K562 (cell line): Measurements from ENCODE around the gene SORCS2. TPM values are rescaled to one million over a fixed set of nuclear protein-coding genes. Genes with fewer than 3 reads are reported as not detected.

Experiments used
- ATAC-seq: fragments of 200-7000 bp; cut with Tn5 transposase; 3 replicates; pipeline ENCODE4 v1.9.1; 2020; ENCODE audit warnings: moderate library complexity
- BruUV-seq: library from RNA; stranded (reverse); fragments of 400-500 nt; replicated peaks from 2 replicates; lab custom pipeline; 2021; lab: Mats Ljungman, UMichigan
- CTCF ChIA-PET: fragments of 300-600 bp; formaldehyde crosslinking; extraction: SDS; loops from one replicate; lab custom pipeline; 2021; ENCODE audit warnings: low intra/inter-chr PET ratio; lab: Yijun Ruan, JAX
- POLR2A ChIA-PET: fragments of 300-600, 350-650 bp; sonication (Branson Sonifier 250); formaldehyde crosslinking; extraction: SDS; loops from one replicate; lab custom pipeline; 2021; ENCODE audit warnings: antibody characterized with exemption, inconsistent platforms; lab: Yijun Ruan, JAX
- DNase-seq, 4 experiments: peaks; one replicate each; pipeline versions ENCODE4 v3.0.0 to v3.0.0-alpha.2; 2011 to 2018; ENCODE audit warnings: low spot score in 3 of 4, mixed read lengths in 3 of 4; ENCODE audit errors: extremely low read depth in 1 of 4
- FAIRE-seq: peaks from 2 replicates; lab custom pipeline; 2011; peaks lifted over from hg19 to GRCh38; lab: Jason Lieb, UNC
- H2AFZ ChIP-seq: 2 replicates; pipeline ENCODE4 v1.6.0; 2011; ENCODE audit warnings: low read depth, low read length, control low read depth, inconsistent platforms
- H3K27ac ChIP-seq: fragments of 200-600 bp; 3 replicates; pipeline ENCODE4 v1.8.0; 2011; ENCODE audit warnings: low read depth, mild to moderate bottlenecking, control low read depth, inconsistent platforms, low read length, moderate library complexity, mixed read lengths; ENCODE audit errors: extremely low read depth
- H3K27me3 ChIP-seq, 2 experiments: fragments of 300-600 bp in 1 of 2; 2 replicates in 1 of 2; 3 replicates in 1 of 2; pipeline versions ENCODE4 v1.6.0 to v1.8.0; 2011; ENCODE audit warnings: inconsistent platforms in 2 of 2, low read length in 2 of 2, mild to moderate bottlenecking in 1 of 2, mixed read lengths in 1 of 2, moderate library complexity in 1 of 2; ENCODE audit not compliant: control insufficient read depth in 2 of 2, insufficient read depth in 2 of 2
- H3K36me3 ChIP-seq: fragments of 300-600 bp; 3 replicates; pipeline ENCODE4 v1.8.0; 2011; ENCODE audit warnings: mild to moderate bottlenecking, low read length, inconsistent platforms; ENCODE audit not compliant: control insufficient read depth, insufficient read depth
- H3K4me1 ChIP-seq, 2 experiments: fragments of 200-600 bp in 1 of 2; replicated peaks in 1 of 2; 2 replicates in 1 of 2; 3 replicates in 1 of 2; pipeline versions ENCODE4 v1.5.1 to v1.8.0; 2011; ENCODE audit warnings: inconsistent platforms in 2 of 2, low read length in 2 of 2, mild to moderate bottlenecking in 1 of 2, mixed read lengths in 1 of 2, moderate library complexity in 1 of 2; ENCODE audit not compliant: control insufficient read depth in 2 of 2, insufficient read depth in 2 of 2
- H3K4me2 ChIP-seq: 2 replicates; pipeline ENCODE4 v1.6.1; 2011; ENCODE audit warnings: low read length, control low read depth, inconsistent platforms, mixed read lengths; ENCODE audit not compliant: insufficient read depth
- H3K4me3 ChIP-seq: fragments of 200-600 bp; sonication (generic), shearing (Covaris generic); 2 replicates; pipeline ENCODE4 v1.5.1; 2016; ENCODE audit warnings: control low read depth, inconsistent platforms
- H3K79me2 ChIP-seq: fragments of 200-600 bp; 3 replicates; pipeline ENCODE4 v1.8.0; 2011; ENCODE audit warnings: low read length, inconsistent platforms; ENCODE audit not compliant: control insufficient read depth, insufficient read depth
- H3K9ac ChIP-seq, 2 experiments: 2 replicates each; pipeline versions ENCODE4 v1.6.0 to v1.6.1; 2011; ENCODE audit warnings: low read depth in 2 of 2, low read length in 2 of 2, control low read depth in 1 of 2, inconsistent platforms in 1 of 2, mild to moderate bottlenecking in 1 of 2, mixed read lengths in 1 of 2; ENCODE audit not compliant: insufficient read depth in 1 of 2
- H3K9me1 ChIP-seq: one replicate; pipeline ENCODE4 v1.6.0; 2011; ENCODE audit warnings: inconsistent platforms, mild to moderate bottlenecking, low read length, moderate library complexity; ENCODE audit not compliant: control insufficient read depth, insufficient read depth
- H3K9me3 ChIP-seq: replicated peaks from 2 replicates; pipeline ENCODE4 v1.5.1; 2011; ENCODE audit warnings: low read depth, low read length, inconsistent platforms; ENCODE audit not compliant: control insufficient read depth, insufficient read depth
- H4K20me1 ChIP-seq: replicated peaks from 2 replicates; pipeline ENCODE4 v1.6.1; 2011; ENCODE audit warnings: low read length, inconsistent platforms, mixed read lengths; ENCODE audit not compliant: control insufficient read depth, insufficient read depth
- BCOR ChIP-seq: fragments of 450-650 bp; IDR thresholded peaks from 2 replicates; pipeline ENCODE4 v1.6.1; 2016
- CHD4 ChIP-seq: fragments of 200-600 bp; sonication (generic); IDR thresholded peaks from 3 replicates; pipeline ENCODE4 v1.6.1; 2012; ENCODE audit warnings: low read depth, mild to moderate bottlenecking, mixed read lengths, low read length, inconsistent platforms; ENCODE audit not compliant: insufficient read depth, insufficient replicate concordance, poor library complexity, severe bottlenecking
- EGR1 ChIP-seq: fragments of 450-650 bp; conservative IDR thresholded peaks from 2 replicates; pipeline ENCODE4 v1.6.1; 2017; ENCODE audit warnings: mild to moderate bottlenecking
- NFRKB ChIP-seq: fragments of 450-650 bp; IDR thresholded peaks from 2 replicates; pipeline ENCODE4 v1.6.1; 2016; ENCODE audit warnings: low read depth
- NRF1 ChIP-seq, 2 experiments: fragments of 450-650 bp; IDR thresholded peaks in 1 of 2; conservative IDR thresholded peaks in 1 of 2; 2 replicates each; pipeline ENCODE4 v1.6.1; 2014; ENCODE audit warnings: mild to moderate bottlenecking in 2 of 2
- RB1 ChIP-seq: fragments of 450-650 bp; IDR thresholded peaks from 2 replicates; pipeline ENCODE4 v1.6.1; 2017; ENCODE audit warnings: low read depth, mild to moderate bottlenecking
- ZFP91 ChIP-seq: sonication (generic); formaldehyde crosslinking; IDR thresholded peaks from 2 replicates; pipeline ENCODE4 v1.8.0; 2022; ENCODE audit warnings: mild to moderate bottlenecking, missing genetic modification reagents
- ZMIZ1 ChIP-seq, 2 experiments: fragments of 150-350 bp in 1 of 2; IDR thresholded peaks; 2 replicates each; pipeline ENCODE4 v1.6.1; 2012 to 2016; ENCODE audit warnings: low read depth in 2 of 2, low read length in 2 of 2, mild to moderate bottlenecking in 1 of 2, moderate library complexity in 1 of 2
- ZZZ3 ChIP-seq: fragments of 450-650 bp; IDR thresholded peaks from 2 replicates; pipeline ENCODE4 v1.6.1; 2016; ENCODE audit warnings: antibody characterized with exemption, mild to moderate bottlenecking, moderate library complexity
- WGBS: fragments of 100-300 bp; shearing (Covaris generic); methylation state at CpG from one replicate; pipeline ENCODE4 v1.1.6; 2016; ENCODE audit warnings: low coverage, mixed read lengths; ENCODE audit not compliant: insufficient coverage; ENCODE audit errors: missing lambda C conversion rate; 5-methylcytosine and 5-hydroxymethylcytosine counted together
- in situ Hi-C: fragments of 300-500 bp; cut with MboI; formaldehyde crosslinking; loops from 4 replicates; pipeline ENCODE4 v1.15.0; 2018; ENCODE audit warnings: inconsistent platforms, mixed read lengths
- intact Hi-C: fragments of 100-400 bp; cut with micrococcal nuclease; formaldehyde crosslinking; loops from 2 replicates; pipeline ENCODE4 v1.14.2; 2022
- polyA plus RNA-seq, 8 experiments: library from polyadenylated mRNA; depleted of rRNA in 4 of 8; stranded (reverse) in 5 of 8; unstranded in 3 of 8; fragments of >200 nt; fragmentation: Nextera tagmentation in 2 of 8; fragmentation: Illumina TruSeq in 1 of 8; extraction: Ambion mirVana in 2 of 8; extraction: Trizol in 1 of 8; gene quantifications; 2 replicates each; pipeline versions ENCODE4 v1.2.1 to v1.2.3, GENCODE V29; 2011 to 2014; ENCODE audit warnings: inconsistent platforms in 1 of 8, missing spikeins in 1 of 8
- total RNA-seq, 7 experiments: library from RNA; depleted of rRNA in 6 of 7; stranded (reverse); fragments of >200 nt in 6 of 7; fragmentation: Illumina TruSeq in 2 of 7; extraction: Trizol in 2 of 7; gene quantifications; 2 replicates each; pipeline versions ENCODE4 v1.2.1 to v1.2.3, GENCODE V29; 2011 to 2021; ENCODE audit warnings: low replicate concordance in 1 of 7

SORCS2 gene
- total and polyA plus RNA-seq, 9 of the 15 experiments (the other 6 are each of a cell fraction or from before 2014, with no cell fraction given) = not detected

- no peak for FAIRE-seq
- Histone ChIP-seq H3K9me1 (no peaks in the 10 kb centered on the region), H3K9ac (no peak overlapping the region), H3K9me3 (no peaks in the 10 kb centered on the region), H3K4me1 (no peaks in the 10 kb centered on the region), H2AFZ (no peak overlapping the region), H3K27ac (no peak overlapping the region), H3K4me3 (no peak overlapping the region), H3K36me3 (no peaks in the 10 kb centered on the region), H3K79me2 (no peaks in the 10 kb centered on the region), H3K4me2 (no peak overlapping the region), H3K27me3 (peaks cover 0 to 17% of the 10 kb centered on the region in 2 experiments; a peak in 2 of 5 replicates), H4K20me1 (no peaks in the 10 kb centered on the region)
- intact Hi-C loops = no loop called here
- in situ Hi-C loops = no loop called here
- ATAC-seq = no peak
- WGBS = 0% methylated on average over 1 of the region's 1 CpG
- POLR2A ChIA-PET = interaction anchor here (0.7 to 1.0 kb wide), 2 partner anchors 19 to 258 kb away, joined by 3 to 4 read pairs; no protein-coding TSS in a partner anchor
- BruUV-seq = no TSS peak
- CTCF ChIA-PET = no interaction called here
- TF ChIP-seq ZMIZ1 (IDR thresholded peaks at IDR 0.05; ENCODE audit: low read depth in 2 of 2, low read length in 2 of 2) (no peak), NFRKB (no peak), CHD4 (no peak), ZZZ3 (no peak), ZFP91 (CRISPR knock-in tag) (no peak), EGR1 (no peak), RB1 (no peak), NRF1 (conservative IDR thresholded peaks at IDR 0.05 in 1 of 2, IDR thresholded peaks at IDR 0.05 in 1 of 2) (no peak), BCOR (no peak)
- DNase-seq = no peak
These were observed 219.2 kb downstream of the SORCS2 start for GRCh38 chr4:7411491-7411890.
